SK-N-SH (cell line): Measurements from ENCODE around the gene CAMKMT. TPM values are rescaled to one million over a fixed set of nuclear protein-coding genes. Genes with fewer than 3 reads are reported as not detected.
A peak's percentile ranks its signal among the peaks of the same experiment; 100 is the strongest.

Source experiments
- CTCF ChIA-PET: fragments of 300-600, 350-600 bp; formaldehyde crosslinking; extraction: SDS; loops from one replicate; lab custom pipeline; 2021; lab: Yijun Ruan, JAX
- POLR2A ChIA-PET: fragments of 350-600 bp; sonication (Branson Sonifier 250); formaldehyde crosslinking; extraction: SDS; loops from one replicate; lab custom pipeline; 2020; ENCODE audit warnings: antibody characterized with exemption, inconsistent platforms; lab: Yijun Ruan, JAX
- DNase-seq: peaks from one replicate; pipeline ENCODE4 v3.0.0; 2012
- H2AFZ ChIP-seq: fragments of 200-600 bp; sonication (generic); 2 replicates; pipeline ENCODE4 v1.8.1; 2016; ENCODE audit warnings: antibody characterized with exemption, mild to moderate bottlenecking, low read depth
- H3F3A ChIP-seq: fragments of 200-600 bp; sonication (generic); replicated peaks from 2 replicates; pipeline ENCODE3; 2016; ENCODE audit warnings: antibody characterized with exemption, mild to moderate bottlenecking; ENCODE audit not compliant: insufficient read depth
- H3K27ac ChIP-seq, 2 experiments: fragments of 200-500 bp in 1 of 2; fragments of 200-600 bp in 1 of 2; sonication (Bioruptor generic) in 1 of 2; sonication (generic), shearing (Covaris generic) in 1 of 2; 2 replicates each; pipeline versions ENCODE4 v1.5.1 to v1.6.1; 2014 to 2016; ENCODE audit warnings: low read depth in 2 of 2, inconsistent platforms in 1 of 2, low read length in 1 of 2, mild to moderate bottlenecking in 1 of 2, mixed read lengths in 1 of 2
- H3K27me3 ChIP-seq: fragments of 200-600 bp; sonication (generic), shearing (Covaris generic); 2 replicates; pipeline ENCODE4 v1.6.1; 2016; ENCODE audit warnings: mixed run types; ENCODE audit not compliant: insufficient read depth
- H3K36me3 ChIP-seq, 2 experiments: fragments of 200-500 bp in 1 of 2; fragments of 200-600 bp in 1 of 2; sonication (Bioruptor generic) in 1 of 2; sonication (generic) in 1 of 2; replicated peaks in 1 of 2; 2 replicates each; pipeline versions ENCODE3 to v1.5.1; 2014 to 2016; ENCODE audit warnings: low read length in 1 of 2, mild to moderate bottlenecking in 1 of 2; ENCODE audit not compliant: insufficient read depth in 2 of 2, control insufficient read depth in 1 of 2
- H3K4me1 ChIP-seq, 2 experiments: fragments of 200-500 bp in 1 of 2; fragments of 200-600 bp in 1 of 2; sonication (Bioruptor generic) in 1 of 2; sonication (generic), shearing (Covaris generic) in 1 of 2; 2 replicates each; pipeline versions ENCODE4 v1.5.1 to v1.6.1; 2014 to 2016; ENCODE audit warnings: low read depth in 1 of 2, low read length in 1 of 2, mixed run types in 1 of 2; ENCODE audit not compliant: insufficient read depth in 2 of 2, control insufficient read depth in 1 of 2
- H3K4me2 ChIP-seq: fragments of 200-600 bp; sonication (generic), shearing (Covaris generic); 2 replicates; pipeline ENCODE4 v1.6.1; 2017; ENCODE audit warnings: mixed run types
- H3K4me3 ChIP-seq, 2 experiments: fragments of 200-500 bp in 1 of 2; fragments of 200-600 bp in 1 of 2; sonication (Bioruptor generic) in 1 of 2; sonication (generic), shearing (Covaris generic) in 1 of 2; 2 replicates each; pipeline versions ENCODE4 v1.5.1 to v1.8.1; 2014 to 2016; ENCODE audit warnings: low read depth in 2 of 2, inconsistent platforms in 1 of 2, low read length in 1 of 2, mild to moderate bottlenecking in 1 of 2, mixed read lengths in 1 of 2, moderate library complexity in 1 of 2
- H3K79me2 ChIP-seq: fragments of 200-600 bp; sonication (generic); 2 replicates; pipeline ENCODE4 v1.8.1; 2017; ENCODE audit warnings: mild to moderate bottlenecking; ENCODE audit not compliant: insufficient read depth
- H3K9ac ChIP-seq: fragments of 200-600 bp; sonication (generic); 2 replicates; pipeline ENCODE4 v1.6.1; 2017; ENCODE audit warnings: mixed run types
- H3K9me2 ChIP-seq: fragments of 200-600 bp; sonication (generic); 2 replicates; pipeline ENCODE4 v1.6.1; 2017; ENCODE audit warnings: mixed run types
- H3K9me3 ChIP-seq: fragments of 200-600 bp; sonication (generic); 2 replicates; pipeline ENCODE4 v1.6.1; 2017; ENCODE audit warnings: mixed run types, mild to moderate bottlenecking, moderate library complexity
- H4K20me1 ChIP-seq: fragments of 200-600 bp; sonication (generic); 2 replicates; pipeline ENCODE4 v1.6.1; 2017; ENCODE audit warnings: mild to moderate bottlenecking, mixed run types; ENCODE audit not compliant: insufficient read depth
- CHD2 ChIP-seq: fragments of 150-350 bp; IDR thresholded peaks from 2 replicates; pipeline ENCODE4 v1.6.1; 2018; ENCODE audit warnings: low read length; ENCODE audit not compliant: partially characterized antibody
- CTCF ChIP-seq: fragments of 200-600 bp; sonication (generic); IDR thresholded peaks from 2 replicates; pipeline ENCODE4 v1.6.1; 2017; ENCODE audit warnings: antibody characterized with exemption, mild to moderate bottlenecking, moderate library complexity
- FOXM1 ChIP-seq: IDR thresholded peaks from 2 replicates; pipeline ENCODE4 v1.4.0; 2012; ENCODE audit warnings: low read depth, mild to moderate bottlenecking
- GATA2 ChIP-seq: sonication (generic); formaldehyde crosslinking; IDR thresholded peaks from 2 replicates; pipeline ENCODE4 v1.5.0; 2020; ENCODE audit warnings: mild to moderate bottlenecking, missing genetic modification reagents
- JUND ChIP-seq: IDR thresholded peaks from 2 replicates; pipeline ENCODE4 v1.4.0; 2012
- MAX ChIP-seq: IDR thresholded peaks from 2 replicates; pipeline ENCODE4 v1.4.0; 2012; ENCODE audit warnings: low read depth
- MXI1 ChIP-seq: IDR thresholded peaks from 2 replicates; pipeline ENCODE4 v1.6.1; 2012; ENCODE audit warnings: mild to moderate bottlenecking, low read depth, low read length, improper control_type of control experiment
- POLR2AphosphoS5 ChIP-seq: IDR thresholded peaks from 2 replicates; pipeline ENCODE4 v1.6.1; 2012; ENCODE audit warnings: low read depth, low read length
- SMC3 ChIP-seq: IDR thresholded peaks from 2 replicates; pipeline ENCODE4 v1.6.1; 2012; ENCODE audit warnings: low read depth, low read length, improper control_type of control experiment
- WGBS: methylation state at CpG from one replicate; pipeline ENCODE4 v1.1.6; 2017; ENCODE audit warnings: low lambda C conversion rate; 5-methylcytosine and 5-hydroxymethylcytosine counted together
- polyA plus RNA-seq, 3 experiments: library from polyadenylated mRNA; depleted of rRNA; stranded (reverse); fragments of >200 nt; gene quantifications; 2 replicates each; pipeline ENCODE4 v1.2.3, GENCODE V29; 2012
- TF ChIP-seq, protein P1 (sequence below): fragments of 150-350 bp; IDR thresholded peaks from 2 replicates; pipeline ENCODE4 v1.6.1; 2017; ENCODE audit warnings: antibody characterized with exemption, low read length, low read depth, borderline replicate concordance
- TF ChIP-seq, protein P2 (sequence below): IDR thresholded peaks from 2 replicates; pipeline ENCODE4; 2012

Gene CAMKMT
- polyA plus RNA-seq, 1 of the 3 experiments (the other 2 are of a cell fraction) = 5.9 TPM

DNA sequence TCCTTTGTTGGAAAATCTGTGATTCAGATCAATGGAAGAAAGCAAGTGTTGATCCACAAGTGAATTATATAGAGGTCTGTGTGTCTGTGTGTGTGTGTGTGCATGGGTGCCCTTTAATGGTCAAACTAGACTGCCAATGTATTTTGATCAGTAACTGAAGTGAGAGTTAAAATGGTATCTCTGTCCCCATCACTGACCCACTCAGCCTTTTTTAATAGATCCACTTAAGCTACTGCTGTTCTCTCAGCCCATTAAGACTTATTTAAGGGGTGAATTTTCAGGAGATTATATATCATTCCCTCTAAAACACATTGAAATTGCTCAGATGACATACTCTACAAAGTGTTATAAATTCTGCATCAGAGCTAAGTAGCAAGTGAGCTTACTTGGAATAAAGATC lies 386.0 kb downstream of the CAMKMT start:
- no peaks in the 10 kb centered on the region for H3F3A ChIP-seq
- H4K20me1 ChIP-seq = no peaks in the 10 kb centered on the region
- H3K4me1 ChIP-seq = peaks cover 0 to 44% of the 10 kb centered on the region in 2 experiments; a peak in 2 of 4 replicates
- H3K9ac ChIP-seq = no peak overlapping the region
- H3K9me2 ChIP-seq = no peaks in the 10 kb centered on the region
- ChIA-PET CTCF (interaction anchor here (0.6 to 3.2 kb wide), 9 partner anchors 9 to 268 kb away, joined by 3 to 18 read pairs (median 3); no protein-coding TSS in a partner anchor), POLR2A (no interaction called here)
- no peak for DNase-seq
- no peaks in the 10 kb centered on the region for H3K27me3 ChIP-seq
- H3K79me2 ChIP-seq = no peaks in the 10 kb centered on the region
- TF ChIP-seq GATA2 (peak; percentile 46; the same call in 1 of the 2 replicates), POLR2AphosphoS5 (no peak), MAX (no peak), CHD2 (no peak)
- TF ChIP-seq, protein P1, sequence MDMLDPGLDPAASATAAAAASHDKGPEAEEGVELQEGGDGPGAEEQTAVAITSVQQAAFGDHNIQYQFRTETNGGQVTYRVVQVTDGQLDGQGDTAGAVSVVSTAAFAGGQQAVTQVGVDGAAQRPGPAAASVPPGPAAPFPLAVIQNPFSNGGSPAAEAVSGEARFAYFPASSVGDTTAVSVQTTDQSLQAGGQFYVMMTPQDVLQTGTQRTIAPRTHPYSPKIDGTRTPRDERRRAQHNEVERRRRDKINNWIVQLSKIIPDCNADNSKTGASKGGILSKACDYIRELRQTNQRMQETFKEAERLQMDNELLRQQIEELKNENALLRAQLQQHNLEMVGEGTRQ = no peak
- TF ChIP-seq, all 33 proteins: peak for 1
- Histone ChIP-seq H3K9me3 (no peaks in the 10 kb centered on the region), H3K4me3 (no peak overlapping the region), H3K36me3 (no peaks in the 10 kb centered on the region), H2AFZ (no peak overlapping the region), H3K4me2 (no peak overlapping the region), H3K27ac (peak overlapping the region in 1 of 2 experiments; percentile 78; a peak in 2 of 4 replicates)

- peaks cover 0 to 24% of the 10 kb centered on the region in 2 experiments; a peak in 2 of 4 replicates for H3K4me1 ChIP-seq
- H3K9me2 ChIP-seq = no peaks in the 10 kb centered on the region
- no peak for DNase-seq
- no peak overlapping the region for H3K9ac ChIP-seq
- H3F3A ChIP-seq = no peaks in the 10 kb centered on the region
- H4K20me1 ChIP-seq = no peaks in the 10 kb centered on the region
- no peak overlapping the region for H2AFZ ChIP-seq
- H3K9me3 ChIP-seq = no peaks in the 10 kb centered on the region
- POLR2A ChIA-PET = no interaction called here
- no peak overlapping the region for H3K4me2 ChIP-seq
- WGBS = 70% methylated on average over 8 of the region's 8 CpGs
- no peak overlapping the region for H3K4me3 ChIP-seq
- no peaks in the 10 kb centered on the region for H3K36me3 ChIP-seq
- H3K27me3 ChIP-seq = no peaks in the 10 kb centered on the region
- H3K79me2 ChIP-seq = no peaks in the 10 kb centered on the region
- CTCF ChIA-PET = interaction anchor here (1.1 to 1.9 kb wide), 5 partner anchors 18 to 272 kb away, joined by 3 to 7 read pairs (median 4); no protein-coding TSS in a partner anchor
- no peak overlapping the region for H3K27ac ChIP-seq
- TF ChIP-seq, protein P2, sequence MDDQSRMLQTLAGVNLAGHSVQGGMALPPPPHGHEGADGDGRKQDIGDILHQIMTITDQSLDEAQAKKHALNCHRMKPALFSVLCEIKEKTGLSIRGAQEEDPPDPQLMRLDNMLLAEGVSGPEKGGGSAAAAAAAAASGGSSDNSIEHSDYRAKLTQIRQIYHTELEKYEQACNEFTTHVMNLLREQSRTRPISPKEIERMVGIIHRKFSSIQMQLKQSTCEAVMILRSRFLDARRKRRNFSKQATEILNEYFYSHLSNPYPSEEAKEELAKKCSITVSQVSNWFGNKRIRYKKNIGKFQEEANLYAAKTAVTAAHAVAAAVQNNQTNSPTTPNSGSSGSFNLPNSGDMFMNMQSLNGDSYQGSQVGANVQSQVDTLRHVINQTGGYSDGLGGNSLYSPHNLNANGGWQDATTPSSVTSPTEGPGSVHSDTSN = no peak
- TF ChIP-seq CHD2 = no peak
- TF ChIP-seq MAX = no peak
- TF ChIP-seq CTCF = no peak
- TF ChIP-seq MXI1 = no peak
- no peak for TF ChIP-seq JUND
- TF ChIP-seq, protein P1 = no peak
- no peak for TF ChIP-seq FOXM1
- TF ChIP-seq SMC3 = no peak
Measured at GRCh38 chr2:44751754-44752479, 390.2 kb downstream of the CAMKMT start.
